CD4-positive, alpha-beta memory T cell (primary cell): ENCODE measurements around the gene TLL1. TPM values are rescaled to one million over a fixed set of nuclear protein-coding genes. Genes with fewer than 3 reads are reported as not detected.

ENCODE experiments used
- CTCF ChIA-PET: fragments of 350-600 bp; sonication (Branson Sonifier 250); formaldehyde crosslinking; loops from one replicate; lab custom pipeline; 2021; ENCODE audit warnings: inconsistent platforms; ENCODE audit not compliant: partially characterized antibody; lab: Charles Lee
- POLR2A ChIA-PET: fragments of 350-600 bp; sonication (Branson Sonifier 250); formaldehyde crosslinking; loops from one replicate; lab custom pipeline; 2021; ENCODE audit not compliant: partially characterized antibody; lab: Charles Lee
- DNase-seq, 5 donors: peaks; one replicate each; pipeline versions ENCODE4 v3.0.0 to v3.0.0-alpha.2; 2020 to 2022; ENCODE audit warnings: mixed read lengths in 1 of 5
- H3K27ac ChIP-seq: one replicate; pipeline ENCODE4 v1.7.0; 2013; ENCODE audit warnings: low read depth, low read length
- H3K27me3 ChIP-seq: 2 replicates; pipeline ENCODE4 v1.7.0; 2013; ENCODE audit warnings: mild to moderate bottlenecking, low read length, moderate library complexity; ENCODE audit not compliant: insufficient read depth
- H3K36me3 ChIP-seq: 2 replicates; pipeline ENCODE4 v1.7.0; 2013; ENCODE audit warnings: mild to moderate bottlenecking, low read length, moderate library complexity; ENCODE audit not compliant: insufficient read depth
- H3K4me1 ChIP-seq: 2 replicates; pipeline ENCODE4 v1.7.0; 2013; ENCODE audit warnings: mild to moderate bottlenecking, low read length, moderate library complexity; ENCODE audit not compliant: insufficient read depth
- H3K4me3 ChIP-seq, 2 donors: one replicate each; pipeline ENCODE4 v1.7.0; 2013; ENCODE audit warnings: low read length in 2 of 2, mild to moderate bottlenecking in 1 of 2
- H3K9me3 ChIP-seq, 2 donors: one replicate each; pipeline ENCODE4 v1.7.0; 2013; ENCODE audit warnings: low read length in 2 of 2, control low read depth in 1 of 2; ENCODE audit not compliant: control insufficient read depth in 1 of 2
- H3K27ac Mint-ChIP-seq, 7 donors: one replicate each; pipeline ENCODE4 v1.8.0; 2020 to 2021; ENCODE audit warnings: mixed read lengths in 7 of 7, mild to moderate bottlenecking in 6 of 7, inconsistent platforms in 3 of 7, moderate library complexity in 3 of 7
- H3K27me3 Mint-ChIP-seq, 2 donors: one replicate each; pipeline ENCODE4 v1.8.0; 2020 to 2021; ENCODE audit warnings: mixed read lengths in 2 of 2
- H3K36me3 Mint-ChIP-seq, 2 donors: one replicate each; pipeline ENCODE4 v1.8.0; 2020 to 2021; ENCODE audit warnings: mixed read lengths in 2 of 2, inconsistent platforms in 1 of 2, mild to moderate bottlenecking in 1 of 2
- H3K4me1 Mint-ChIP-seq, 4 donors: one replicate each; pipeline ENCODE4 v1.8.0; 2020 to 2021; ENCODE audit warnings: mixed read lengths in 4 of 4, mild to moderate bottlenecking in 1 of 4
- H3K4me3 Mint-ChIP-seq, 8 donors: one replicate each; pipeline ENCODE4 v1.8.0; 2020 to 2021; ENCODE audit warnings: mixed read lengths in 8 of 8, mild to moderate bottlenecking in 7 of 8, moderate library complexity in 6 of 8, inconsistent platforms in 3 of 8
- H3K9me3 Mint-ChIP-seq, 8 donors: one replicate each; pipeline ENCODE4 v1.8.0; 2020 to 2021; ENCODE audit warnings: mixed read lengths in 8 of 8, mild to moderate bottlenecking in 5 of 8, inconsistent platforms in 3 of 8, moderate library complexity in 1 of 8
- intact Hi-C: fragments of 100-400 bp; cut with micrococcal nuclease; formaldehyde crosslinking; loops from one replicate; pipeline ENCODE4 v1.15.1; 2023
- polyA plus RNA-seq, 2 donors: library from polyadenylated mRNA; unstranded; fragments of 300-500 nt; fragmentation: Illumina TruSeq; gene quantifications; one replicate each; pipeline ENCODE4 v1.2.3, GENCODE V29; 2021
- total RNA-seq, 2 experiments: library from RNA; stranded (reverse); gene quantifications; one replicate each; pipeline ENCODE4 v1.2.3, GENCODE V29; 2021

TLL1 gene
- total and polyA plus RNA-seq, 4 experiments from 2014 or later, result not detected

DNA sequence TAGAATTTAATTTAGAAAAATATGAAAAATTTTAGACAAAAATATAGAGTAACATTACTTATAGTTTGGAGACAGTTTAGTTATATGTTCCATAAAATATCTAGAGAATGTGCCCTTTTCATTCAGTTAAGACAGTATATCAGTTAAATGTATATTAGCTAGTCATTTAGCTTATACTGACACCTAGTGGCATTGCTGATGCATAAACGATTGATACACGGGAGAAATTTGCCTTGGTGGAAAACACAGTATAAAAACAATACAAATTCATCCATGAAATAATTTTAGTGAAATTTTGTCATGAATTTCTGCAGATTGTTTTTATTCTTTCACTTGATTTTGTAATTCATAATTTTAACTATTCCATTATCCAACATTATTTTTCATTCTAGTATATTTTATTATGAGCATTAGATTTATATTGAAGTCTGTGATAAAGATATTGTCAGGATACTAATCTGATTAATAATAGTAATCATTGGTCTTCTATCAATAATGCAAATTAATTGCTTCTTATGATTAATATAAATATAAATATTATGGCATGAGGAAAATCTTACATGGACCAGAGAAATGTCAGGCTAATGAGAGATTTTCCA is 219.0 kb downstream of the TLL1 start:
- no peak overlapping the region for H3K4me3 ChIP-seq
- no peaks in the 10 kb centered on the region for H3K27me3 ChIP-seq
- no peaks in the 10 kb centered on the region for H3K27me3 Mint-ChIP-seq
- no peaks in the 10 kb centered on the region for H3K36me3 ChIP-seq
- no peak overlapping the region for H3K27ac ChIP-seq
- no peak overlapping the region for H3K27ac Mint-ChIP-seq
- H3K9me3 Mint-ChIP-seq, result no peaks in the 10 kb centered on the region
- intact Hi-C loops, result loop anchor here (1.0 kb wide), 1 partner anchor 555 kb away; no protein-coding TSS in a partner anchor
- ChIA-PET CTCF (interaction anchor here (1.5 kb wide), 1 partner anchor 599 kb away, joined by 8 read pairs; no protein-coding TSS in a partner anchor), POLR2A (no interaction called here)
- no peaks in the 10 kb centered on the region for H3K4me1 Mint-ChIP-seq
- H3K4me1 ChIP-seq, result no peaks in the 10 kb centered on the region
- H3K4me3 Mint-ChIP-seq, result no peak overlapping the region
- no peaks in the 10 kb centered on the region for H3K36me3 Mint-ChIP-seq
- peak in 2 of 5 donors; percentile 4 to 12 for DNase-seq
- H3K9me3 ChIP-seq, result no peaks in the 10 kb centered on the region

- Histone ChIP-seq H3K4me1 (no peaks in the 10 kb centered on the region), H3K27me3 (no peaks in the 10 kb centered on the region), H3K27ac (no peak overlapping the region), H3K4me3 (no peak overlapping the region), H3K36me3 (no peaks in the 10 kb centered on the region), H3K9me3 (no peaks in the 10 kb centered on the region)
- ChIA-PET POLR2A (no interaction called here), CTCF (no interaction called here)
- Mint-ChIP-seq H3K27ac (no peak overlapping the region), H3K9me3 (no peaks in the 10 kb centered on the region), H3K4me1 (no peaks in the 10 kb centered on the region), H3K27me3 (no peaks in the 10 kb centered on the region), H3K4me3 (no peak overlapping the region), H3K36me3 (no peaks in the 10 kb centered on the region)
- intact Hi-C loops, result loop anchor here (1.0 kb wide), 1 partner anchor 556 kb away; no protein-coding TSS in a partner anchor
- no peak for DNase-seq
These were observed 219.8 kb downstream of the TLL1 start for GRCh38 chr4:166092797-166093290.

DNA sequence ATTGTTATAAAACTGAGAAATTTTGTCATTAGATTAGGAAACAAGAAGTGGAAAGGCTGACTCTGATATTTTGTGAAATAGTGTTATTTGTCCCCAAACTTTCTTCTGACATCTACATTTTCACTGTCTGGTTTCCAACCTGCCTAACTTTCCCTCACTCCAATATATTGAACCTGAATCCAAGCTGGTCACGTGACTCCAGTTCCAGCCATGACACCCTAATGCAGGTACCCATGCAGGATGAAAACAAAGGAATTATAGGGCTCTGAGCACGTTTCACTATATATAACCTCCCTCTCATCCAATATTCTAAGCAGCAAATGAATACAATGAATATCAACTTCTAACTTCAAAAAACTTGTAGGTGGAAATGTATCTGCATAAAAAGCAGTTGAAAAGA is 231.6 kb downstream of the TLL1 start:
- Mint-ChIP-seq H3K27me3 (no peaks in the 10 kb centered on the region), H3K4me1 (no peaks in the 10 kb centered on the region), H3K9me3 (peaks cover 0 to 7% (median 3%) of the 10 kb centered on the region in 8 donors), H3K4me3 (no peak overlapping the region), H3K27ac (no peak overlapping the region), H3K36me3 (no peaks in the 10 kb centered on the region)
- DNase-seq, result no peak
- ChIA-PET CTCF (no interaction called here), POLR2A (no interaction called here)
- Histone ChIP-seq H3K27ac (no peak overlapping the region), H3K27me3 (no peaks in the 10 kb centered on the region), H3K4me3 (no peak overlapping the region), H3K4me1 (no peaks in the 10 kb centered on the region), H3K9me3 (no peaks in the 10 kb centered on the region), H3K36me3 (no peaks in the 10 kb centered on the region)
- intact Hi-C loops, result no loop called here

DNA sequence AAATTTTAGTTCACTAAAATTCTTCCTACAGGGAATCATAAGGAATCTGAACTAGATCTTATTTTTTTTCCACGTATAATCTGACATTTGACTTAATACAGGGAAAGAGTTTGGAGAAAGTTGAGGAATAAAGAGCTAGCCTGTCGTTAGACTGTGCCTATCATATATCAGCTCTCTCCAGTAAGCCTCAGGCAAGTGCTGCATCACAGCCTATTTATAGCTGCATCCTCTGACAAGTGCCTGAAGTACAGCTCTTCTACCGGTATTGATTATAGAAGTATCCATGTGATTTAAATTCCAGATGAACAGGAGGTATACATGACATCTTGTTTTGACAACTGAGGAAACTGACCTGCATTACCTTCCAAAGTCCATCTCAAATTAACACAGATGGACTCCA is 248.9 kb downstream of the TLL1 start:
- POLR2A ChIA-PET, result no interaction called here
- CTCF ChIA-PET, result no interaction called here
- Histone ChIP-seq H3K4me3 (no peak overlapping the region), H3K27me3 (no peaks in the 10 kb centered on the region), H3K27ac (no peak overlapping the region), H3K4me1 (no peaks in the 10 kb centered on the region), H3K9me3 (no peaks in the 10 kb centered on the region), H3K36me3 (no peaks in the 10 kb centered on the region)
- DNase-seq, result no peak
- no peaks in the 10 kb centered on the region for H3K27me3 Mint-ChIP-seq
- no peaks in the 10 kb centered on the region for H3K4me1 Mint-ChIP-seq
- peaks cover 0 to 7% (median 0%) of the 10 kb centered on the region in 8 donors for H3K9me3 Mint-ChIP-seq
- no peak overlapping the region for H3K27ac Mint-ChIP-seq
- intact Hi-C loops, result no loop called here
- H3K36me3 Mint-ChIP-seq, result no peaks in the 10 kb centered on the region
- no peak overlapping the region for H3K4me3 Mint-ChIP-seq

GRCh38 chr4:166123546-166123945 is 250.5 kb downstream of the TLL1 start:
- POLR2A ChIA-PET, result no interaction called here
- Histone ChIP-seq H3K27me3 (no peaks in the 10 kb centered on the region), H3K4me1 (no peaks in the 10 kb centered on the region), H3K9me3 (no peaks in the 10 kb centered on the region), H3K27ac (no peak overlapping the region), H3K4me3 (no peak overlapping the region), H3K36me3 (no peaks in the 10 kb centered on the region)
- H3K27ac Mint-ChIP-seq, result no peak overlapping the region
- H3K27me3 Mint-ChIP-seq, result no peaks in the 10 kb centered on the region
- CTCF ChIA-PET, result no interaction called here
- no peaks in the 10 kb centered on the region for H3K36me3 Mint-ChIP-seq
- no peak for DNase-seq
- no peaks in the 10 kb centered on the region for H3K4me1 Mint-ChIP-seq
- no peak overlapping the region for H3K4me3 Mint-ChIP-seq
- H3K9me3 Mint-ChIP-seq, result peaks cover 0 to 5% (median 0%) of the 10 kb centered on the region in 8 donors
- intact Hi-C loops, result no loop called here

DNA sequence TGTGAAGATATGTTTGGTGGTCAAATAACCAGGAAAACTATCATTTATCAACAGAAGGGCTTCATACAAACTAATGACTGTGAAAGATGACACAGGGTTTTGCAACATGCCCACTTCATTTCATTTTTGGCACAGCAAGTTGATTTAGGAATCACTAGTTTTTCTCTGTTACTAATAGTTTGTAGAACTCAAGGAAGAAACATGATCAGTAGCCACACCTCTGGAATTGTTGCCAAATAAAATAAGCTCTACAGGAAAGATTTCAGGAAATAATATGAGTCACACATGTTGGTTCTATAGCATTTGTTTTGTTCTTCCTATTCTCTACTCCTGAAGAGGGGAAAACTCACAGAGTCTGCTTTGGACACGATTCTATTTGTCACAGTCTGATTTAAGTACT is 255.4 kb downstream of the TLL1 start:
- Histone ChIP-seq H3K9me3 (no peaks in the 10 kb centered on the region), H3K4me3 (no peak overlapping the region), H3K27ac (no peak overlapping the region), H3K27me3 (no peaks in the 10 kb centered on the region), H3K4me1 (no peaks in the 10 kb centered on the region), H3K36me3 (no peaks in the 10 kb centered on the region)
- Mint-ChIP-seq H3K27me3 (peaks cover 0 to under 1% of the 10 kb centered on the region in 2 donors), H3K4me3 (no peak overlapping the region), H3K36me3 (no peaks in the 10 kb centered on the region), H3K27ac (no peak overlapping the region), H3K9me3 (peaks cover 0 to 9% (median 5%) of the 10 kb centered on the region in 8 donors), H3K4me1 (no peaks in the 10 kb centered on the region)
- ChIA-PET POLR2A (no interaction called here), CTCF (no interaction called here)
- no peak for DNase-seq
- intact Hi-C loops, result no loop called here

DNA sequence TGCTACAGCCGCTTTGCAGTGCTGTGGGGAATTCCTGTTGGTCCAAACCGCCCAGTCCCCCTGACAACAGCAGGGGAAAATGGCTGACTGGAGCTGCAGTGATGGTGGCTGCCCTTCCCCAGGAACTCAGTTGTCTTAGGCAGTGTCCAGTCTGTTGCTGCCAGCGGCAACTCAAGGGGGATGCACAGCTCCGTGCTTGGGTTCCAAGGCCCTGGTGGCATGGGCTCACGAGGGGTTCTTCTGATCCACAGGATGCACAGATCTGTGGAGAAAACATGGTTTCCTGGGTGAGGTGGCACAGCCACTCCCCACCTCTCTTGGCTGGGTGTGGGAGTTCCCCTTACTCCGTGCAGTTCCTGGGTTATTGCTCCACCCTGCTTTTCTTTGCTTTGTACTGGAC is 261.2 kb downstream of the TLL1 start:
- no peaks in the 10 kb centered on the region for H3K4me1 ChIP-seq
- H3K36me3 ChIP-seq, result no peaks in the 10 kb centered on the region
- no peaks in the 10 kb centered on the region for H3K36me3 Mint-ChIP-seq
- H3K4me1 Mint-ChIP-seq, result no peaks in the 10 kb centered on the region
- DNase-seq, result no peak
- H3K27ac Mint-ChIP-seq, result no peak overlapping the region
- H3K27me3 ChIP-seq, result no peaks in the 10 kb centered on the region
- no peaks in the 10 kb centered on the region for H3K9me3 ChIP-seq
- ChIA-PET CTCF (no interaction called here), POLR2A (no interaction called here)
- H3K4me3 ChIP-seq, result no peak overlapping the region
- H3K4me3 Mint-ChIP-seq, result no peak overlapping the region
- intact Hi-C loops, result no loop called here
- peaks cover 0 to 20% (median 6%) of the 10 kb centered on the region in 8 donors for H3K9me3 Mint-ChIP-seq
- H3K27me3 Mint-ChIP-seq, result peaks cover 0 to 2% of the 10 kb centered on the region in 2 donors
- no peak overlapping the region for H3K27ac ChIP-seq
